GM19023 (cell line): Measurements from ENCODE around the gene CCND1.
"Not testable (repeated sequence)": the region's sequence is repeated elsewhere in the genome, so short reads cannot be mapped to it uniquely, and the experiment has no call there.

ENCODE experiments used
- ATAC-seq: cut with Tn5 transposase; IDR thresholded peaks from one replicate; pipeline ENCODE4 v1.9.1; 2021; ENCODE audit warnings: mild to moderate bottlenecking, moderate library complexity; ENCODE audit not compliant: unreplicated experiment

Gene CCND1

GRCh38 chr11:69617682-69618081 is 23.3 kb upstream of the CCND1 start:
- no peak for ATAC-seq

DNA sequence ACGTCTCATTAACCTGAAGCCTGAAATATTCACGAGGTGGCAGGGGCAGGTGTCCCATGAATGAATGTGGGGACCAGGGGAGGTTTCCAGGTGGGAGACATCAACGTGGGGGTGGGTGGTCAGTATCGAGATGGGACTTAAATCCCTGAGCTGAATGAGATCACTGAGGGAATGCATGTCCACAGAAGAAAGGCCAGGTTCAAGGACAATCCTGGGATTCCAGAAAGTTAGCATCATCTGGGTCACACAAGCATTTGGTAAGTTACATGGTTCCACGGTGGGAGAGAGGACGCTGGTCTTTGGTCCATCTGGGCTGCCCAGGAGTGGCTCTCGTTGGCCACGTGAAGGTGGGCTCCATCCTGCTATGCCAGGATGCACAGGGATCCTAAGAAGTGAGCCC is 22.7 kb upstream of the CCND1 start:
- no peak for ATAC-seq

GRCh38 chr11:69620683-69621290 is 20.2 kb upstream of the CCND1 start:
- ATAC-seq: no peak

GRCh38 chr11:69622097-69622681 is 18.8 kb upstream of the CCND1 start:
- ATAC-seq: not testable (repeated sequence)

DNA sequence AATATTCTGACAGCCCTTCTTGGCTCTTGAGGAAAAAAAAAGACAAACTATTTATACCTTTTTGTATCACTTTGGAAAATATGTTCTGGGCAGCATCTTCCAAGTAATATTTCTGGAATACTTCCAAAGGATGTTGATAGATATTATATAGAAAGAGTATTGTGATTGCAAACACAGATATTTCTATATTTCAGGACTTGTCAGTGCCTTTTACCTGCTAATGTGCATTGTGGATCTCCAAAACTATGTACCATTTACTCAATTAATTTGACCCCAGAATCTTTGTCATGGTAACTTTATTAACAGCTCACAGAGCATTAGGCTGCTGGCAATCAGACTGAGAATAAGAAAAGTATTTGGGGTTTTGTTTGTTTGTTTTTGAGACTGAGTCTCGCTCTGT is 16.7 kb upstream of the CCND1 start:
- ATAC-seq: no peak

DNA sequence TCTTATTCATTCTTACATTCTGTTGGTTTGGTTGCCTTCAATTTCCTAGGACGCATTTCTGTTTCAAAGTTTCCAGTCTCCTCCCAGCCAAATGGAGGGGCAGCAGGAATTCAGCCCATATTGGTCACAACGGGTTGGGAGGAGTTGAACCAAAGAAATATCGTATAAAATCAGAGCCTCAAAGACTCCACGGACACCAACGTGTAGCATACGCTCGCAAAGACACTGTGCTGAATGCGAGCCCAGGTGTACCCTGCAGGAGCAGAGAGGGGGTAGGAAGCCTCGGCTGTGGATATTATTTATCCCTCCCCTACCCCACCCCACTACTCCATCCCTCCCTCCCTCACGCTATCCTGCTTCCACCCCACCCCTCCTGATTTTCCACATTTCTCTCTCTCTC is 15.5 kb upstream of the CCND1 start:
- no peak for ATAC-seq

GRCh38 chr11:69627551-69627950 is 13.4 kb upstream of the CCND1 start:
- ATAC-seq: no peak

- no peak for ATAC-seq
Measured at GRCh38 chr11:69630017-69630416, 10.9 kb upstream of the CCND1 start.

- no peak for ATAC-seq
Measured at GRCh38 chr11:69630424-69630823, 10.5 kb upstream of the CCND1 start.

GRCh38 chr11:69632900-69633299 is 8.1 kb upstream of the CCND1 start:
- no peak for ATAC-seq

DNA sequence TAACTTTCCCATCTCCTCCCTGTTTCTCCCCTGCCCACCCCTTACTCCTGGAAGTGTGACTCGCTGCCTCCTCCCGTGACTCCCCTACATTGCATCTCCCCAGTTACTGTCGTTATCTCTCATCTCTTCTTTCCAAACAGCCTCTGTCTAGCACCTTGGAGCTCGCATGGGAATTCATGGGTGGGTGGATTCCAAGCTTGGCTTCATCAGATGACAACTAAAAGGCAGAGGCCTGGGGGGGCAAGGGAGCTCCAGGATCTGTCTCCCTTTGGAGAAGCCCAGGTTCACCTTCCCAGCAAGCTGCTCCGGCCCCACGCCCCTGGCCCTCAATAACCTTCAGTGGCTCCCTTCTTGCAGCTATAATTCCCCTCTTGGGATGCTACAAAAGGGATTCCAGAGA is 6.9 kb upstream of the CCND1 start:
- no peak for ATAC-seq

DNA sequence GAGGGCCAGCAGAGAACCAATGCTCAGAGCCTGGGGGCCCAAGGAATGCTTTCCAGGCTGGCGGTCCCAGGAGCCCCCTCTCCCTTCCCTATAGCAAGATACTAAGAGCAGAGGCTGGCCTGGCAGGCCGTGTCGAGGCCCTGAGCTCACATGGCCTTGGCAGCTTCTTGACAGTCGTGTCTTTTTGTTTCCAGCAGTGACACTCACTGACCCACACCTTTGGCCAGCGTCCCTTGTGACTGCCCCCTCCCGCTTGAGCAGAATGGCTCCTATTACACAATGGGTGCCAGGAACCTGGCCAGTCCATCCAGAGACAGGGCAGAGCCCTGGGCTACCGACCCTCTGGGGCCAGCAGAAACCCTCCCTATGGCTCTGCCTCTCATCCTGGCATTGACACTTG is 6.4 kb upstream of the CCND1 start:
- no peak for ATAC-seq

DNA sequence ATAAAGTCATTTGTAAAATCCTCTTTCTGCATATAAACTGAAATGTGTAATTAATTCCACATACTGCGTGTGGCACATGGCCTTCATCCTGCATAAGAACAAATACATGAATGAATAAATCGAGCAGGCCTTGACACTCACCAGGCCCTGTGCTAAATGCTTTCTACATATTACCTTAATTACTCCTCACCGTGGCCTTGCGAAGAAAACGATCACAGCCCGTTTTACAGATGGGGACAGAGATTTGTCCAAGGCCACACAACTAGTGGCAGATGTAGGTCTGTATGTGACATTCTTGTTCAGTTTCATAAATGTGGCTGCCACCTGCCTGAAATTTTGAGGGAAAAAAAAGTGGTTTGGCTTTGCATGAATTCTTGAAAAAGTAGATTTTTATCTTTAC is 5.8 kb upstream of the CCND1 start:
- ATAC-seq: no peak

GRCh38 chr11:69635804-69636511 is 5.0 kb upstream of the CCND1 start:
- ATAC-seq: no peak

DNA sequence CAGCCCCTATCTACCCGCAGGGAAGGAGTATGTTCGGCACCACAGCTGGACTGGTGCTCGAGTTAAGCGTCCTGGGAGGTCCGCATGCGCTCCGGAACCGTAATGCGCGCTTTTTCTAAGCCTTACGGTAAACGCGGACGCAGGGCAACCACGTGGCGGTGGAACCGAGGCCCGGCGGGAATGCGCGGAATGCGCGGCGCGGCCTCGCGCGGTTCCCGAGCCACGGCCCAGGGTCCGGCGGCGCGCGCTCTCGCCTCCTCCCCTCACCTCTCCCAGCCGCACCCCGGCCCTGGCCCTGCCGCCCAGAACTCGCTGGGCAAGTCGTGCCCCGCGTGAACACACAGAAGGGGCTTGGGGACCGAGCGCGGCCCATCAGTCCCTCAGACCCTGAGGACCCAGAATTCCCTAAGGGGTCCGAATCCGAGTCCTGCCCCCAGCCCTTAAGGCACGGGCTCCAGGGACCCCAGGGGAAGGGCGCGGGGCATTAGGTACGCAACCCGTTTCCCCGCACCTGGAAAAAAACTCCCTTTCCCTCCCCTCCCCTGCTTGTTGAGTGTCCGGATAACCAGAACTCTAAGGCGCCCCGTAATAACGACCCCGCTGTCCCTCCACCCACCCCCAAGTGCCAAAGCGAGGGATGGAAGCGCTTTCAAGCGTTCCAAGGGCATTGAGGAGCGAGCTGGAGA is 4.3 kb upstream of the CCND1 start:
- ATAC-seq: no peak

GRCh38 chr11:69637198-69637940 is 3.6 kb upstream of the CCND1 start:
- no peak for ATAC-seq

DNA sequence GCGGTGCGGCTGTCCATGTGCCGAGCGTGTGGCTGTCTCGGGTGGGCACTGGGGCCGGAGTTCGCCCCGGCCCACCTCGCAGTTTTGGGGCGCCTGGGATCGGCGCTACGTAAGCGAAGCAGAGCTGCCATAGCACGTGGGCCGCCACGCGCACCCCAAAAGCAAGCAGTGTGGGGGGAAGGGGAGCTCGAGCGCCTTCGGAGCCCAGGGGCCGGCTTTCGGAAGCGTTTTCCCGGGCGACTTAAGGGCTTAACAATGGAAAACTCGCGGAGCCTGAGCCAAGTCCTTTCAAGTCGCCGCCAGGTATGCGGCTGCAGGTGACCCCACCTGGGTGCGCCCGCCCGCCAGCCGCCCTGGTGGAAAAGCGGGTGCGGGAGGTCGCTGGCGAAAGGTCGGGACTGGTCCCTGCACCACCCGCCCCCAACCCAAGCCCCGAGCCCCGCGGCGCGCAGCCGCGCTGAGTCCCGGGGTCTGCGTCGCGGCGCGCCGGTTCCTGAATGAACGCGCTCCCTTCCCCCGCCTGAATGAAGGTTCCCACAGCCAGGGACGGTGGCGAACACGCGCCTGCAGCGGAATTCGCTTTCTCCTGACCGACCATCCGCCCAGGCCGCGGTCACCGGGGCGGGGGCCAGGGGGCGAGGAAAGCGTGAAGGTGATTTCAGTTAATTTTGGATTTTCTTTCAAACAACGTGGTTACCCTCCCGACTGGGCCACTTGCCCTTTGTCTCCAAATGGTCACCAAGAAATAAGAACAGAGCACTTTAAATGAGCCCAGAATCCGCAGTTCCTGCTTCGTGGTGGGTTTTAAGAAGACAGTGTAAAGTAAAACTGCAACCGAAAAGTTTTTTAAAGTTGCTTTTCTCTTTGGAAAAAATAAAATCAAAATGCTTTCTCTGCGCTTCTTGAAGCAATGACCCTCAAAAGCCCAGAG is 2.8 kb upstream of the CCND1 start:
- ATAC-seq: no peak

GRCh38 chr11:69638941-69639681 is 1.8 kb upstream of the CCND1 start:
- no peak for ATAC-seq

DNA sequence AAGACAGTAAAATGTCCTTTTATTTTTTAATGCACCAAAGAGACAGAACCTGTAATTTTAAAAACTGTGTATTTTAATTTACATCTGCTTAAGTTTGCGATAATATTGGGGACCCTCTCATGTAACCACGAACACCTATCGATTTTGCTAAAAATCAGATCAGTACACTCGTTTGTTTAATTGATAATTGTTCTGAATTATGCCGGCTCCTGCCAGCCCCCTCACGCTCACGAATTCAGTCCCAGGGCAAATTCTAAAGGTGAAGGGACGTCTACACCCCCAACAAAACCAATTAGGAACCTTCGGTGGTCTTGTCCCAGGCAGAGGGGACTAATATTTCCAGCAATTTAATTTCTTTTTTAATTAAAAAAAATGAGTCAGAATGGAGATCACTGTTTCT is 1.1 kb upstream of the CCND1 start:
- ATAC-seq: no peak
